ENCODE measurements around the gene GNPAT. TPM values are rescaled to one million over a fixed set of nuclear protein-coding genes. Genes with fewer than 3 reads are reported as not detected.

Gene GNPAT
- total RNA-seq, 1 donor from 2014 or later: 47.1 TPM

GRCh38 chr1:231217056-231217455, 24.0 kb upstream of the GNPAT start:
- no peaks in the 10 kb centered on the region for H3K27me3 Mint-ChIP-seq (ENCODE audit: unreplicated experiment)
- no peaks in the 10 kb centered on the region for H3K36me3 Mint-ChIP-seq (ENCODE audit: low read depth, unreplicated experiment)
- no peak overlapping the region for H3K27ac Mint-ChIP-seq (ENCODE audit: unreplicated experiment)
- H3K9me3 Mint-ChIP-seq (ENCODE audit: unreplicated experiment): no peaks in the 10 kb centered on the region
- TF ChIP-seq, protein P1, sequence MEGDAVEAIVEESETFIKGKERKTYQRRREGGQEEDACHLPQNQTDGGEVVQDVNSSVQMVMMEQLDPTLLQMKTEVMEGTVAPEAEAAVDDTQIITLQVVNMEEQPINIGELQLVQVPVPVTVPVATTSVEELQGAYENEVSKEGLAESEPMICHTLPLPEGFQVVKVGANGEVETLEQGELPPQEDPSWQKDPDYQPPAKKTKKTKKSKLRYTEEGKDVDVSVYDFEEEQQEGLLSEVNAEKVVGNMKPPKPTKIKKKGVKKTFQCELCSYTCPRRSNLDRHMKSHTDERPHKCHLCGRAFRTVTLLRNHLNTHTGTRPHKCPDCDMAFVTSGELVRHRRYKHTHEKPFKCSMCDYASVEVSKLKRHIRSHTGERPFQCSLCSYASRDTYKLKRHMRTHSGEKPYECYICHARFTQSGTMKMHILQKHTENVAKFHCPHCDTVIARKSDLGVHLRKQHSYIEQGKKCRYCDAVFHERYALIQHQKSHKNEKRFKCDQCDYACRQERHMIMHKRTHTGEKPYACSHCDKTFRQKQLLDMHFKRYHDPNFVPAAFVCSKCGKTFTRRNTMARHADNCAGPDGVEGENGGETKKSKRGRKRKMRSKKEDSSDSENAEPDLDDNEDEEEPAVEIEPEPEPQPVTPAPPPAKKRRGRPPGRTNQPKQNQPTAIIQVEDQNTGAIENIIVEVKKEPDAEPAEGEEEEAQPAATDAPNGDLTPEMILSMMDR (IDR thresholded peaks at IDR 0.05; ENCODE audit: unreplicated experiment): no peak
- no peak overlapping the region for H3K4me3 Mint-ChIP-seq (ENCODE audit: unreplicated experiment)
- no peak for DNase-seq (ENCODE audit: low spot score)
- no peaks in the 10 kb centered on the region for H3K4me1 Mint-ChIP-seq (ENCODE audit: unreplicated experiment)

DNA sequence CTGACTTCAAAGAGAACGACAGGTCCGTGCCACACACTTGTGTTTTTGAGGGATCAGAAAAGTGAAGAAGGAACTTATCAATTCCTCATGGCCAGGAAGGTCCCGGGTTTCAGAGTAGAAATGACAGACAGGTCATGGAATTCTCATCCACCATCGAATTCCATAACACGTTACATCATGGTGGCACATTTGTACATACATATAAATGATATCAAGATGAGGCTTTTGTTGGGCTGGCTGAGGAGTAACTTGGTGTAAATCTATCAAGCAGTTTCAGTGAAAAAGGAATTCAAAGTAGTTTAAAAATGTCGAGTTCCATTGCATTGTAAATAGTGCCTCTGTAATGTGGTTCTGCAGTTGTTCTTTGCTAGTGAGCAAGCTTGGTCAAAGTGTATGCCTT, 22.9 kb upstream of the GNPAT start:
- Mint-ChIP-seq H3K4me1 (ENCODE audit: unreplicated experiment) (no peaks in the 10 kb centered on the region), H3K9me3 (ENCODE audit: unreplicated experiment) (no peaks in the 10 kb centered on the region), H3K36me3 (ENCODE audit: low read depth, unreplicated experiment) (no peaks in the 10 kb centered on the region), H3K4me3 (ENCODE audit: unreplicated experiment) (no peak overlapping the region), H3K27ac (ENCODE audit: unreplicated experiment) (no peak overlapping the region), H3K27me3 (ENCODE audit: unreplicated experiment) (no peaks in the 10 kb centered on the region)
- no peak for DNase-seq (ENCODE audit: low spot score)
- TF ChIP-seq, protein P1 (IDR thresholded peaks at IDR 0.05; ENCODE audit: unreplicated experiment): no peak

DNA sequence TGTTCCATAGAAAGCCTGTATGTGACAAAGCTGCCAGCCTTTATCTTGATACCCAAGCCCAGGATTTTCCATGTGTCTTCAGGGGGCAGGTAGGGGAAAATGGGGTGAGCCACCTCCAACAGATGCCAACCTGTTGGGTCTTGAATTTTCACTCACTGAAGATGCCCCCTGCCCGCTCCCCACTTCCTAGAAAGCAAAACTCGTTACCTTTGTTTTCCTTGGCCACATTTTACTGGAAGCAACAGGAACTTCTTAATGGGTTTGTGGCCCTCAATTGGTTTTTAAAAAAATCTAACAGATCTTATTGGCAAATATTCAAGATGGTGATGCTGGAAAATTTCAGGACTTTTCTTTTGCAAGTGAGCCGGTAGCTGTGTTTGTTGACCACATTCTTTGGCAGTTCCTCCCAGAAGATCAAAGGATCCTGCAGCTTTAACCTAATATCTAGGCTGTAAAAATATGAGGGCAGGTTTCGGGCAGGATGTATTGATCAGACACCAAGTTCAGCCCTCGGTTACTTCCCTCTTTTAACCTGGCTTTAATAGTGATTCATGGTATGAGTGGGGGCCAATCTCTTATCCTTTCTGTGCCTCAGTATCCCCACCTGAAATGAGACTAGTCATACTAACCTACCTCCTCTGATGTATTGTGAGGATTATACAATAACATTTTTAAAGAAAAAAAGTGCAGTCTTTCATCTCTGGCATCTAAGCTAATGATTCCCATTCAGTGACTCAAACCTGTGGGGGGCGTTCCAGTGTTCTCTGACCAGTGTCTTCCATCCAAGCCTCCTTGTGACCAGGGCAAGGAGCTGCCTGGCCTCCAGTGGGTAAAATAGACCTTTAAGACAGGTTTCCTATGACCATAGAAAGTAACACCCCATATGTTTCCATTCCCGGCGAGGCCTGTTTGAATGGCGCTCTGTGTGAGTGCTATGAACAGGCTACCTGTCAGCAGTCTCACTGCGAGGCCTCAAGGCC, 21.3 kb upstream of the GNPAT start:
- H3K27me3 Mint-ChIP-seq (ENCODE audit: unreplicated experiment): no peaks in the 10 kb centered on the region

GRCh38 chr1:231220801-231221200, 20.2 kb upstream of the GNPAT start:
- H3K4me1 Mint-ChIP-seq (ENCODE audit: unreplicated experiment): no peaks in the 10 kb centered on the region
- no peak for DNase-seq (ENCODE audit: low spot score)
- TF ChIP-seq, protein P1 (IDR thresholded peaks at IDR 0.05; ENCODE audit: unreplicated experiment): no peak
- no peaks in the 10 kb centered on the region for H3K9me3 Mint-ChIP-seq (ENCODE audit: unreplicated experiment)
- H3K27ac Mint-ChIP-seq (ENCODE audit: unreplicated experiment): no peak overlapping the region
- no peaks in the 10 kb centered on the region for H3K27me3 Mint-ChIP-seq (ENCODE audit: unreplicated experiment)
- H3K4me3 Mint-ChIP-seq (ENCODE audit: unreplicated experiment): no peak overlapping the region
- H3K36me3 Mint-ChIP-seq (ENCODE audit: low read depth, unreplicated experiment): peaks cover 14% of the 10 kb centered on the region

More for the DNA sequence above, 21.3 kb upstream of the GNPAT start:
- Mint-ChIP-seq H3K4me1 (ENCODE audit: unreplicated experiment) (no peaks in the 10 kb centered on the region), H3K9me3 (ENCODE audit: unreplicated experiment) (no peaks in the 10 kb centered on the region), H3K36me3 (ENCODE audit: low read depth, unreplicated experiment) (peaks cover 4% of the 10 kb centered on the region), H3K4me3 (ENCODE audit: unreplicated experiment) (no peak overlapping the region), H3K27ac (ENCODE audit: unreplicated experiment) (no peak overlapping the region)
- TF ChIP-seq, protein P1 (IDR thresholded peaks at IDR 0.05; ENCODE audit: unreplicated experiment): no peak
- DNase-seq (ENCODE audit: low spot score): no peak

GRCh38 chr1:231226156-231226555, 14.9 kb upstream of the GNPAT start:
- TF ChIP-seq, protein P1 (IDR thresholded peaks at IDR 0.05; ENCODE audit: unreplicated experiment): no peak
- Mint-ChIP-seq H3K4me3 (ENCODE audit: unreplicated experiment) (peak overlapping the region; percentile 17), H3K27ac (ENCODE audit: unreplicated experiment) (no peak overlapping the region), H3K4me1 (ENCODE audit: unreplicated experiment) (no peaks in the 10 kb centered on the region), H3K27me3 (ENCODE audit: unreplicated experiment) (no peaks in the 10 kb centered on the region), H3K36me3 (ENCODE audit: low read depth, unreplicated experiment) (peaks cover 19% of the 10 kb centered on the region), H3K9me3 (ENCODE audit: unreplicated experiment) (no peaks in the 10 kb centered on the region)
- no peak for DNase-seq (ENCODE audit: low spot score)

Data from endothelial cell (in vitro differentiated cells).